A673 (cell line): ENCODE data around the gene MRPL48. TPM values are rescaled to one million over a fixed set of nuclear protein-coding genes. Genes with fewer than 3 reads are reported as not detected.
"Not testable (repeated sequence)": the region's sequence is repeated elsewhere in the genome, so short reads cannot be mapped to it uniquely, and the experiment has no call there.

Source experiments
- BruUV-seq: library from RNA; stranded (reverse); fragments of 400-500 nt; replicated peaks from 2 replicates; lab custom pipeline; 2021; lab: Mats Ljungman, UMichigan
- CTCF ChIA-PET: fragments of 300-600 bp; sonication (Branson Sonifier 250); formaldehyde crosslinking; loops from one replicate; lab custom pipeline; 2022; ENCODE audit warnings: antibody characterized with exemption; lab: Charles Lee
- POLR2A ChIA-PET: fragments of 300-600 bp; sonication (Branson Sonifier 250); formaldehyde crosslinking; loops from one replicate; lab custom pipeline; 2022; ENCODE audit warnings: antibody characterized with exemption; ENCODE audit not compliant: low non-redundant PET; lab: Charles Lee
- DNase-seq: peaks from one replicate; pipeline ENCODE4 v3.0.0-alpha.2; 2015; ENCODE audit warnings: low spot score
- H3K27ac ChIP-seq: fragments of 200-600 bp; sonication (generic); 2 replicates; pipeline ENCODE4 v1.5.1; 2016; ENCODE audit warnings: mixed run types, low read depth, mild to moderate bottlenecking, mixed read lengths, antibody characterized with exemption, low read length; ENCODE audit not compliant: poor library complexity, severe bottlenecking
- H3K27me3 ChIP-seq: fragments of 200-600 bp; sonication (generic); replicated peaks from 2 replicates; pipeline ENCODE4 v1.6.1; 2017; ENCODE audit warnings: mixed run types, low read depth, mild to moderate bottlenecking, mixed read lengths, antibody characterized with exemption, low read length; ENCODE audit not compliant: insufficient read depth, poor library complexity
- H3K36me3 ChIP-seq: fragments of 200-600 bp; sonication (generic); 2 replicates; pipeline ENCODE4 v1.6.1; 2016; ENCODE audit warnings: mixed run types, mild to moderate bottlenecking, mixed read lengths, antibody characterized with exemption, low read length; ENCODE audit not compliant: insufficient read depth, poor library complexity, severe bottlenecking
- H3K4me1 ChIP-seq: fragments of 200-600 bp; sonication (generic); 2 replicates; pipeline ENCODE4 v1.6.1; 2017; ENCODE audit warnings: mixed run types, mild to moderate bottlenecking, mixed read lengths, antibody characterized with exemption, low read length; ENCODE audit not compliant: insufficient read depth, poor library complexity, severe bottlenecking
- H3K4me3 ChIP-seq: fragments of 200-600 bp; sonication (generic); 2 replicates; pipeline ENCODE4 v1.5.1; 2016; ENCODE audit warnings: low read depth, mixed run types, mild to moderate bottlenecking, mixed read lengths, low read length; ENCODE audit not compliant: poor library complexity, severe bottlenecking
- H3K9me3 ChIP-seq: fragments of 200-600 bp; sonication (generic); 2 replicates; pipeline ENCODE4 v1.6.1; 2016; ENCODE audit warnings: mixed run types, low read depth, mild to moderate bottlenecking, mixed read lengths, antibody characterized with exemption, low read length; ENCODE audit not compliant: poor library complexity, severe bottlenecking
- EZH2 ChIP-seq: fragments of 200-600 bp; sonication (generic); IDR thresholded peaks from 2 replicates; pipeline ENCODE4 v1.6.1; 2017; ENCODE audit warnings: borderline replicate concordance, low read depth, mild to moderate bottlenecking, mixed read lengths, antibody characterized with exemption, low read length; ENCODE audit not compliant: poor library complexity, severe bottlenecking
- intact Hi-C: fragments of 100-400 bp; cut with micrococcal nuclease; formaldehyde crosslinking; loops from one replicate; pipeline ENCODE4 v1.10.0; 2022; ENCODE audit not compliant: unreplicated experiment
- total RNA-seq: library from RNA; stranded (reverse); gene quantifications from 2 replicates; pipeline ENCODE4 v1.2.3, GENCODE V29; 2021
- TF ChIP-seq, protein P1 (sequence below): fragments of 300-800, 200-600 bp; sonication (generic); conservative IDR thresholded peaks from 2 replicates; pipeline ENCODE4 v1.5.1; 2017; ENCODE audit warnings: low read depth, mild to moderate bottlenecking, antibody characterized with exemption, low read length, moderate library complexity, mixed read lengths

Gene MRPL48
- total RNA-seq, 1 experiment from 2014 or later: 92.6 TPM

DNA sequence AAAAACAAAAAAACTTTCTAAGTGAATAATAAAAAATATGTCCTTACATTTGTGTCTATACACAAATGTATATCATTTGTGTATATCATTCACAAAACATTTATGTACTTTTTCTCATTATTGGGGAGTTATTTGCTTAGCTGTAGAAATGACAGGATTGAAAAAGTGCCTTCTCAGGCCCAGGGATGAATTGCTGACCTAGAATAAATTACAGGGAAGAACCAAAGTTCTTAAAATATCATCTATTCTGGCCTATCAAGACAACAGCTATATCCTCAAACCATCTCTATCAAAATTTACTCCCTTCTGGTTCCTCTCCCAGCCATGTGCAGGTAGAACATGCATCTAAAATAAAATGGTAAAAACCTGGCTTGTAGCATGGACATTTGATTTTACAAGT lies 24.9 kb upstream of the MRPL48 start:
- Histone ChIP-seq H3K27me3 (no peaks in the 10 kb centered on the region), H3K27ac (no peak overlapping the region), H3K4me1 (peaks cover 13% of the 10 kb centered on the region), H3K36me3 (no peaks in the 10 kb centered on the region), H3K4me3 (no peak overlapping the region), H3K9me3 (no peaks in the 10 kb centered on the region)
- TF ChIP-seq EZH2: no peak
- TF ChIP-seq, protein P1, sequence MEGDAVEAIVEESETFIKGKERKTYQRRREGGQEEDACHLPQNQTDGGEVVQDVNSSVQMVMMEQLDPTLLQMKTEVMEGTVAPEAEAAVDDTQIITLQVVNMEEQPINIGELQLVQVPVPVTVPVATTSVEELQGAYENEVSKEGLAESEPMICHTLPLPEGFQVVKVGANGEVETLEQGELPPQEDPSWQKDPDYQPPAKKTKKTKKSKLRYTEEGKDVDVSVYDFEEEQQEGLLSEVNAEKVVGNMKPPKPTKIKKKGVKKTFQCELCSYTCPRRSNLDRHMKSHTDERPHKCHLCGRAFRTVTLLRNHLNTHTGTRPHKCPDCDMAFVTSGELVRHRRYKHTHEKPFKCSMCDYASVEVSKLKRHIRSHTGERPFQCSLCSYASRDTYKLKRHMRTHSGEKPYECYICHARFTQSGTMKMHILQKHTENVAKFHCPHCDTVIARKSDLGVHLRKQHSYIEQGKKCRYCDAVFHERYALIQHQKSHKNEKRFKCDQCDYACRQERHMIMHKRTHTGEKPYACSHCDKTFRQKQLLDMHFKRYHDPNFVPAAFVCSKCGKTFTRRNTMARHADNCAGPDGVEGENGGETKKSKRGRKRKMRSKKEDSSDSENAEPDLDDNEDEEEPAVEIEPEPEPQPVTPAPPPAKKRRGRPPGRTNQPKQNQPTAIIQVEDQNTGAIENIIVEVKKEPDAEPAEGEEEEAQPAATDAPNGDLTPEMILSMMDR: no peak
- BruUV-seq: no TSS peak
- DNase-seq: no peak
- ChIA-PET CTCF (no interaction called here), POLR2A (no interaction called here)
- intact Hi-C loops: no loop called here

DNA sequence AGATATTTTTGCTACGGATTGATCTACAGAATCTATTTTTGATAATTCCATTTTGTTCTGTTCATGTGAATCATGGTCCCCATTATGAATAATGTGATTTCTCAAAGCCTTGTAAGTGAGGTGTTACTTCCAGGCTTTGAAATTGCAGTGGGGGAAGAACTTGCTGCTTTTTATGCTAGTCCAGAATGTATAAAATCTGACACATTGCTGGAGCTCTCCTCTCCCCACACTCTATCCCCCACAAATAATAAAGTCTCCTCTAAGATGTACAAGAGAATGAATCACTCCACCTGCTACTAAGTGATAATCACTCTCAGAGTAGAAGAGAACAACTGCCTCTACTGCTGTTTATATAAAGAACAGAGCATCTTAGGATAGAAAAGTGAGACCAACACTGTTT lies 20.9 kb upstream of the MRPL48 start:
- Histone ChIP-seq H3K9me3 (no peaks in the 10 kb centered on the region), H3K4me3 (no peak overlapping the region), H3K4me1 (peaks cover 4% of the 10 kb centered on the region), H3K36me3 (no peaks in the 10 kb centered on the region), H3K27ac (no peak overlapping the region), H3K27me3 (no peaks in the 10 kb centered on the region)
- CTCF ChIA-PET: no interaction called here
- no TSS peak for BruUV-seq
- no peak for TF ChIP-seq EZH2
- TF ChIP-seq, protein P1: no peak
- DNase-seq: no peak
- POLR2A ChIA-PET: no interaction called here
- intact Hi-C loops: no loop called here

DNA sequence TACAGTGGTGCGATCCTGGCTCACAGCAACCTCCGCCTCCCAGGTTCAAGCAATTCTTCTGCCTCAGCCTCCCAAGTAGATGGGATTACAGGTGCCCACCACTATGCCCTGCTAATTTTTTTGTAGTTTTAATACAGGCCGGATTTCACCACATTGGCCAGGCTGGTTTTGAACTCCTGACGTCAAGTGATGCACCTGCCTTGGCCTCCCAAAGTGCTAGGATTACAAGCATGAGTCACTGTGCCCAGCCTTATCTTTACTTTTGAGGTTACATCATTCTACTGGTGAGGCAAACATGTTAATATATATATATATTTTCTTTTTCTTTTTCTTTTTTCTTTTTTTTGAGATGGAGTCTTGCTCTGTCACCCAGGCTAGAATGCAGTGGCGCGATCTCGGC lies 16.9 kb upstream of the MRPL48 start:
- POLR2A ChIA-PET, CTCF ChIA-PET, H3K27ac ChIP-seq, H3K36me3 ChIP-seq, H3K4me3 ChIP-seq, intact Hi-C loops, BruUV-seq, H3K9me3 ChIP-seq, H3K27me3 ChIP-seq, DNase-seq, H3K4me1 ChIP-seq: not testable (repeated sequence)
